Fibroblast of pulmonary artery (primary cell): ENCODE results near the gene ZNF211.

Experiments used
- DNase-seq: peaks from one replicate; pipeline ENCODE4 v3.0.0-alpha.2; 2010; ENCODE audit warnings: low read depth
- H3K4me3 ChIP-seq: replicated peaks from 2 replicates; pipeline ENCODE4 v1.5.1; 2011; ENCODE audit warnings: low read depth, mild to moderate bottlenecking, control low read depth, low read length, moderate library complexity
- TF ChIP-seq, protein P1 (sequence below): IDR thresholded peaks from 2 replicates; pipeline ENCODE4 v1.5.1; 2011; ENCODE audit warnings: mild to moderate bottlenecking, control low read depth, low read length, inconsistent platforms; ENCODE audit errors: missing control alignments

ZNF211 gene

DNA sequence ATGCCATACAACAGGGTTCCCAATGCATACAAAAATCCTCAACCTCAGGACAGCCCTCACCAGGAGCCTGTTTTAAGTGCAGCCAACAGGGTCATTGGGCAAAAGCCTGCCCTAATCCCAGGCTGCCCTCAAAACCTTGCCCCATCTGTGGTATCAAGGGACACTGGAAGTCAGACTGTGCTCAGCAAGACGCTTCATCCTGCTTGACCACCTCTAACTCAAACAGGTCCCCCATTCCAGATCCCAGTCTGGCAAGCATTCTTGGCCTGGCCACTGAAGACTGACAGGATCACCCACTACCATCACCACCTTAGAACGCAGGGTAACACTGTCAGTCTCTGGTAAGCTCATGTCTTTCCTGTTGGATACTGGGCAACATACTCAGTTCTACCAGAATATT, 20.7 kb downstream of the ZNF211 start:
- no peak for DNase-seq
- H3K4me3 ChIP-seq: no peak overlapping the region
- TF ChIP-seq, protein P1, sequence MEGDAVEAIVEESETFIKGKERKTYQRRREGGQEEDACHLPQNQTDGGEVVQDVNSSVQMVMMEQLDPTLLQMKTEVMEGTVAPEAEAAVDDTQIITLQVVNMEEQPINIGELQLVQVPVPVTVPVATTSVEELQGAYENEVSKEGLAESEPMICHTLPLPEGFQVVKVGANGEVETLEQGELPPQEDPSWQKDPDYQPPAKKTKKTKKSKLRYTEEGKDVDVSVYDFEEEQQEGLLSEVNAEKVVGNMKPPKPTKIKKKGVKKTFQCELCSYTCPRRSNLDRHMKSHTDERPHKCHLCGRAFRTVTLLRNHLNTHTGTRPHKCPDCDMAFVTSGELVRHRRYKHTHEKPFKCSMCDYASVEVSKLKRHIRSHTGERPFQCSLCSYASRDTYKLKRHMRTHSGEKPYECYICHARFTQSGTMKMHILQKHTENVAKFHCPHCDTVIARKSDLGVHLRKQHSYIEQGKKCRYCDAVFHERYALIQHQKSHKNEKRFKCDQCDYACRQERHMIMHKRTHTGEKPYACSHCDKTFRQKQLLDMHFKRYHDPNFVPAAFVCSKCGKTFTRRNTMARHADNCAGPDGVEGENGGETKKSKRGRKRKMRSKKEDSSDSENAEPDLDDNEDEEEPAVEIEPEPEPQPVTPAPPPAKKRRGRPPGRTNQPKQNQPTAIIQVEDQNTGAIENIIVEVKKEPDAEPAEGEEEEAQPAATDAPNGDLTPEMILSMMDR: no peak

DNA sequence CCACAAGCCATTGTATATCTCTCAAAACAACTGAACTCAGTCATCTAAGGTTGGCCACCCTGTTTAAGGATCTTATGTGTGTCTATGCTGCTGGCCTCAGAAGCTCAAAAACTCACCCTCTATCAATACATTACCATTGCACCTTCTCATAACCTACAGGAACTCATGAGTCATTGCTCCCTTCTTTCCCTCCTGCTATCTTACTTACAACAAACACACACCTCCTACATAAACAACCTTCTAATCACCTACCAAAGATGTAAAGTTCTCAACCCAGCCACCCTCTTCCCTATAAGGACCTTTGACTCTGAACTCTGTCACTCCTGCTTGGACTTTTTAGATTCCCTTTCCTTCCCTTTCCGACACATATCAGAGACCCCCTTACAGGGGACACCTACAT, 22.5 kb downstream of the ZNF211 start:
- DNase-seq: no peak
- TF ChIP-seq, protein P1: no peak
- H3K4me3 ChIP-seq: no peak overlapping the region

DNA sequence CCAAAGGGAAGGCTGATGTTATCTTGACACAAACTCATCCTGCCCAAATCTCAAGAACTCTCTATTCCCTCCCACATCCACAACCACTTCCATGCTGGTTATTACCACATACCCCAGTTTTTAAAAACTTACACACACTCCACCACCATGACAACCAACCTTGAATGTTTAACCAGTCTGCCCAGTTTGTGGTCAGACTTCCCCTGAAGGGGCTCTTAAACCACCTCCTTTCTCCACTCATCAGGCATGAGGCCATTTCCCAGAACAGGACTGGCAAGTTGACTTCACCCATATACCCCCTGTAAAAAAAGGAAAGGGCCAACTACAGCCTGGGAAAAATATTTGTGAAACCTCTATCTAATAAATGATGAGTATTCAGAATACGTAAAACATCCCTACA, 23.4 kb downstream of the ZNF211 start:
- H3K4me3 ChIP-seq: no peak overlapping the region
- TF ChIP-seq, protein P1: no peak
- DNase-seq: no peak

DNA sequence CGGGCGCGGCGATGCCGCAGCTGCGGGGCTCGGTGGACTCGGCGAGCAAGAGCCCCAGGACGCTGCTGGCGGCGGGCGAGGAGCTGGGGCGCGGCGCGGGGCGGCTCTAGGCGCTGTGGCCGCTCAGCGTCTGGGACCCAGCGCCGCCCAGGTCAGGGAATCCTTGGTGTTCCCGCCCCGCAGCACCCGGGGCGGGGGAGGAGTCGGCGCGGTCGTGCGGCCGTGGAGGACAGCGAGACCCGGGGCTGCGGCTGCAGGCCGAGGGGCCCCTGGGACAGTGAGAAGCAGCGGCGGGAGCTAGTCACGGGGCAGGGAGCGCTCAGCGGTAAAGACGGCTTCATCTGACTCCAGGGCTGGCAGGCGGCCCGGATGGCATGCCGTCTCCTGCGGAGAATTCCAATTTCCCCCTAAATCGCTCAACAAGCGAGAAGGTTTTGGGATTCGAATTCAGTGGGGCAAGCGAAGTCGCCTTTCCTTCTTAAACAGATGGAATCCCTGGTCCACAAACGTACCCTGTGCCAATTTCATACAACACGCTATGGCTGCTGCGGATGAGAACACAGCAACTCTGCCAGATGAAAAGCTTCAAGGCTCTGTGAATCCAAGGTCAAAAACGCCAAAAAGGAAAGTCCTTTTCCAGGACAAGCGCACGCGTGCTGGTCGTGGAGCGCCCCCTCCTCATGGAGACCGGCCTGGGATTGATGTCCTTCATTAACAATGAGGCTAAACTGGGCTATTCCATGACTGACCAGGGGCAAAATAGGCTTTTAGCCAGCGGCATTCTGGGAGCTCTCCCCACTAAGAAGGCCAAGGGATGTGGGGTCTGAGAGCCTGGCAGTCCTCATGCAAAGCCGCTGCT, 31.5 kb downstream of the ZNF211 start:
- TF ChIP-seq, protein P1: no peak
- H3K4me3 ChIP-seq: peak overlapping the region; percentile 63
- DNase-seq: peak; percentile 66

DNA sequence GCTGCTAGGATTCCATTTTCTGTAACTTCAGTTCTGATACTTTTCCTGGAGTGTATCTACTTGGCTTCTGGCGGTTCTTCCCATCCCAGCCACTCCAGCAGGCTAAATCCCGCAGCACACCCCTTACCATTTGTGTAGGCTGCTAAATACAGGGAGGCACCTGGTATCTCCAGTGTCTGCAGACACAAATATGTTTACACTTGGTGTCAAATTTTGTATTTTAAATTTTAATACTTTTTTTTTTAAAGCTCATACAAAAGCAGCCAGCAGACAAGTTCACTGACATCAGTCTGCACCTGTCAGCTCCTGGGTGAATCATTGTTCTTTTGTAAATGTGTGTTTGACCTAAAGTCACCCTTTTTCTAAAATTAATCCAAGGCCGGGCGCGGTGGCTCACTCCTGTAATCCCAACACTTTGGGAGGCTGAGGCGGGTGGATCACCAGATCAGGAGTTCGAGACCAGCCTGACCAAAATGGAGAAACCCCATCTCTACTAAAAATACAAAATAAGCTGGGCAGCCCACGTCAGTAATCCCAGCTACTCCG, 32.4 kb downstream of the ZNF211 start:
- no peak overlapping the region for H3K4me3 ChIP-seq
- TF ChIP-seq, protein P1: no peak
- DNase-seq: no peak

DNA sequence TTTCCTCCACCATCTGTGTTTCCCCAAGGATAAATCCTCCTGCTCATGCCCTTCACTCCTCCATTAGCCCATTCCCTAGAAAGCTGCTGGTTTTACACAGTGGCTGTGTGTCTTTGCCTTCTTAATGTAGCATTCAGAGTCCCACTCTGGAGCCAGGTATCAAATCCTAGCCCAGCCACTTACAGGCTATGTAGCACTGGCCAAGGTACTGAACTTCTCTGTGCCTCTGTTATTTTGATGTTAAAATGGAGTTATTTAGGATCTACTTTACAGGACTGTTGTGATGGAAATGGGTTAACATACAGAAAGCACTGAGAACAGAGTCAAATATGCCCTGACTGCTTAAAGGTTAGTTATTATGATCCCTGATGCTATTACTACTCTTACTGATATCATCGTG, 34.3 kb downstream of the ZNF211 start:
- DNase-seq: no peak
- no peak overlapping the region for H3K4me3 ChIP-seq
- TF ChIP-seq, protein P1: no peak
